ENCODE measurements around the gene MYRF.
A peak's percentile ranks its signal among the peaks of the same experiment; 100 is the strongest.

MYRF gene

DNA sequence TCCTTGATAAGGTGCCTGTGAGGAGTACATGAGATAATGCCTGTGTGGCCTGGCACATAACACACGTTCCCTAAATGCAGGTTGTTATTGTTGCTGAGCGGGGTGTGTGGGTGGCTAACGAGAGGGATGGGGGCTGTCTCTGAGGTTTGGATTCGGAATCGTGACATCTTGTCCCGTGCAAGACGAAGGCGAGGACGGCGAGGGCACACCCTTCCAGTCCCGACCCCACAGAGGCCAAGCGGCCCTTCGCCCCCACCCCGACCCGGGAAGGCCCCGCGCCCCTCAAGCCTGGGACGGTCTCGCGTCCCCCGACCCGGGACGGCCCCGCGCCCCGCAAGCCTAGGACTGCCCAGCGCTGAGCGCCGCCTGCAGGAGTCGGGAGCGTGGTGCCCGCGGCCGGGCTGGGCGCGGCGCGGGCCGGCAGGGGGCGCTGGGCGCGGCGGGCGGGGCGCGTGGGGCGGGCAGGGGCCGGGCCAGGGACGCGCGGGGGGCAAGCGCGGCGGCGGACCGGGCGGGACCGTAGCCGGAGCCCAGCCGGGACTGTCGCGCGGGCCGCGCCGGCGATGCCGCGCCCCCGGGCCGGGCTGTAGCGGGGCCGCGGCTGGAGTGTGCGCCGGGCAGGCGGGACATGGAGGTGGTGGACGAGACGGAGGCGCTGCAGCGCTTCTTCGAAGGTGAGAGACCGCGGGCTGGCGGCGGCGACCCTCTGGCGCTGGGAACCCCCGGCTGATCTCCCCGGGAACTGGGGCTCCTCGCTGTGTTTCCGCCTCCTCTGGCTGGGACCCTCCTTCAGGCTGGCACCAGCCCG, at the start of gene MYRF:
Gene MYRF (plus strand): TSS at position 520 of the 808 bp plus-strand sequence. CDS start 109 bp downstream, at position 629.
- Histone ChIP-seq H3K9ac (ENCODE audit: insufficient read length) (peak within 1 kb of the TSS; percentile 80), H3K4me3 (peak within 1 kb of the TSS; percentile 86), H3K27ac (no peak within 1 kb of the TSS), H3K36me3 (ENCODE audit: insufficient read depth, low read length) (no peaks in the 10 kb centered on the region), H3K9me3 (ENCODE audit: low read depth, low read length) (no peaks in the 10 kb centered on the region)
- TF ChIP-seq EZH2 (IDR thresholded peaks at IDR 0.05) = no peak
- TF ChIP-seq FOXP2 (optimal IDR thresholded peaks at IDR 0.05; ENCODE audit: control extremely low read depth, extremely low read length, insufficient read depth) = no peak
- TF ChIP-seq POLR2AphosphoS5 (IDR thresholded peaks at IDR 0.05; ENCODE audit: borderline replicate concordance, low read depth, low read length) = no peak
- no peak for DNase-seq (ENCODE audit: low read depth, low spot score)

- H3K9ac ChIP-seq (ENCODE audit: insufficient read length) = no peak overlapping the region
- H3K27ac ChIP-seq = no peak overlapping the region
- no peak for DNase-seq (ENCODE audit: low read depth, low spot score)
- TF ChIP-seq FOXP2 (optimal IDR thresholded peaks at IDR 0.05; ENCODE audit: control extremely low read depth, extremely low read length, insufficient read depth) (no peak), EZH2 (IDR thresholded peaks at IDR 0.05) (no peak), POLR2AphosphoS5 (IDR thresholded peaks at IDR 0.05; ENCODE audit: borderline replicate concordance, low read depth, low read length) (no peak)
- no peaks in the 10 kb centered on the region for H3K36me3 ChIP-seq (ENCODE audit: insufficient read depth, low read length)
- H3K9me3 ChIP-seq (ENCODE audit: low read depth, low read length) = no peaks in the 10 kb centered on the region
- no peak overlapping the region for H3K4me3 ChIP-seq
Observed at GRCh38 chr11:61702701-61703312, 49.6 kb upstream of the MYRF start.

GRCh38 chr11:61704838-61705237, 47.6 kb upstream of the MYRF start:
- Histone ChIP-seq H3K9me3 (ENCODE audit: low read depth, low read length) (no peaks in the 10 kb centered on the region), H3K27ac (no peak overlapping the region), H3K4me3 (no peak overlapping the region), H3K36me3 (ENCODE audit: insufficient read depth, low read length) (no peaks in the 10 kb centered on the region), H3K9ac (ENCODE audit: insufficient read length) (no peak overlapping the region)
- DNase-seq (ENCODE audit: low read depth, low spot score) = no peak
- TF ChIP-seq FOXP2 (optimal IDR thresholded peaks at IDR 0.05; ENCODE audit: control extremely low read depth, extremely low read length, insufficient read depth) (no peak), POLR2AphosphoS5 (IDR thresholded peaks at IDR 0.05; ENCODE audit: borderline replicate concordance, low read depth, low read length) (no peak), EZH2 (IDR thresholded peaks at IDR 0.05) (no peak)

GRCh38 chr11:61706452-61707400, 45.7 kb upstream of the MYRF start:
- no peak overlapping the region for H3K27ac ChIP-seq
- no peaks in the 10 kb centered on the region for H3K9me3 ChIP-seq (ENCODE audit: low read depth, low read length)
- H3K4me3 ChIP-seq = no peak overlapping the region
- H3K36me3 ChIP-seq (ENCODE audit: insufficient read depth, low read length) = no peaks in the 10 kb centered on the region
- no peak for DNase-seq (ENCODE audit: low read depth, low spot score)
- H3K9ac ChIP-seq (ENCODE audit: insufficient read length) = no peak overlapping the region
- TF ChIP-seq FOXP2 (optimal IDR thresholded peaks at IDR 0.05; ENCODE audit: control extremely low read depth, extremely low read length, insufficient read depth) (no peak), EZH2 (IDR thresholded peaks at IDR 0.05) (no peak), POLR2AphosphoS5 (IDR thresholded peaks at IDR 0.05; ENCODE audit: borderline replicate concordance, low read depth, low read length) (no peak)

- H3K27ac ChIP-seq = no peak overlapping the region
- H3K9ac ChIP-seq (ENCODE audit: insufficient read length) = no peak overlapping the region
- TF ChIP-seq EZH2 (IDR thresholded peaks at IDR 0.05) (no peak), FOXP2 (optimal IDR thresholded peaks at IDR 0.05; ENCODE audit: control extremely low read depth, extremely low read length, insufficient read depth) (no peak), POLR2AphosphoS5 (IDR thresholded peaks at IDR 0.05; ENCODE audit: borderline replicate concordance, low read depth, low read length) (no peak)
- no peaks in the 10 kb centered on the region for H3K36me3 ChIP-seq (ENCODE audit: insufficient read depth, low read length)
- DNase-seq (ENCODE audit: low read depth, low spot score) = no peak
- no peaks in the 10 kb centered on the region for H3K9me3 ChIP-seq (ENCODE audit: low read depth, low read length)
- no peak overlapping the region for H3K4me3 ChIP-seq
Observed at GRCh38 chr11:61707574-61707973, 44.9 kb upstream of the MYRF start.

- no peak for DNase-seq (ENCODE audit: low read depth, low spot score)
- Histone ChIP-seq H3K27ac (no peak overlapping the region), H3K36me3 (ENCODE audit: insufficient read depth, low read length) (no peaks in the 10 kb centered on the region), H3K4me3 (no peak overlapping the region), H3K9me3 (ENCODE audit: low read depth, low read length) (no peaks in the 10 kb centered on the region), H3K9ac (ENCODE audit: insufficient read length) (no peak overlapping the region)
- TF ChIP-seq EZH2 (IDR thresholded peaks at IDR 0.05) (no peak), POLR2AphosphoS5 (IDR thresholded peaks at IDR 0.05; ENCODE audit: borderline replicate concordance, low read depth, low read length) (no peak), FOXP2 (optimal IDR thresholded peaks at IDR 0.05; ENCODE audit: control extremely low read depth, extremely low read length, insufficient read depth) (no peak)
Observed at GRCh38 chr11:61709110-61709509, 43.3 kb upstream of the MYRF start.

GRCh38 chr11:61709572-61709971, 42.9 kb upstream of the MYRF start:
- Histone ChIP-seq H3K9ac (ENCODE audit: insufficient read length) (no peak overlapping the region), H3K27ac (no peak overlapping the region), H3K4me3 (no peak overlapping the region), H3K36me3 (ENCODE audit: insufficient read depth, low read length) (no peaks in the 10 kb centered on the region), H3K9me3 (ENCODE audit: low read depth, low read length) (no peaks in the 10 kb centered on the region)
- no peak for TF ChIP-seq POLR2AphosphoS5 (IDR thresholded peaks at IDR 0.05; ENCODE audit: borderline replicate concordance, low read depth, low read length)
- TF ChIP-seq FOXP2 (optimal IDR thresholded peaks at IDR 0.05; ENCODE audit: control extremely low read depth, extremely low read length, insufficient read depth) = no peak
- no peak for TF ChIP-seq EZH2 (IDR thresholded peaks at IDR 0.05)
- DNase-seq (ENCODE audit: low read depth, low spot score) = no peak

GRCh38 chr11:61710019-61710418, 42.4 kb upstream of the MYRF start:
- no peak overlapping the region for H3K9ac ChIP-seq (ENCODE audit: insufficient read length)
- no peak overlapping the region for H3K4me3 ChIP-seq
- TF ChIP-seq FOXP2 (optimal IDR thresholded peaks at IDR 0.05; ENCODE audit: control extremely low read depth, extremely low read length, insufficient read depth) = no peak
- TF ChIP-seq POLR2AphosphoS5 (IDR thresholded peaks at IDR 0.05; ENCODE audit: borderline replicate concordance, low read depth, low read length) = no peak
- TF ChIP-seq EZH2 (IDR thresholded peaks at IDR 0.05) = no peak
- H3K36me3 ChIP-seq (ENCODE audit: insufficient read depth, low read length) = no peaks in the 10 kb centered on the region
- no peaks in the 10 kb centered on the region for H3K9me3 ChIP-seq (ENCODE audit: low read depth, low read length)
- no peak for DNase-seq (ENCODE audit: low read depth, low spot score)
- no peak overlapping the region for H3K27ac ChIP-seq

Data from SK-N-MC (cell line).